Kidney glomerular epithelial cell (primary cell): Measurements from ENCODE around the gene ASB13.
"Not testable (repeated sequence)": the region's sequence is repeated elsewhere in the genome, so short reads cannot be mapped to it uniquely, and the experiment has no call there.

ENCODE experiments used
- DNase-seq: peaks from one replicate; lab custom pipeline; 2025; lab: John Stamatoyannopoulos, UW

Gene ASB13

DNA sequence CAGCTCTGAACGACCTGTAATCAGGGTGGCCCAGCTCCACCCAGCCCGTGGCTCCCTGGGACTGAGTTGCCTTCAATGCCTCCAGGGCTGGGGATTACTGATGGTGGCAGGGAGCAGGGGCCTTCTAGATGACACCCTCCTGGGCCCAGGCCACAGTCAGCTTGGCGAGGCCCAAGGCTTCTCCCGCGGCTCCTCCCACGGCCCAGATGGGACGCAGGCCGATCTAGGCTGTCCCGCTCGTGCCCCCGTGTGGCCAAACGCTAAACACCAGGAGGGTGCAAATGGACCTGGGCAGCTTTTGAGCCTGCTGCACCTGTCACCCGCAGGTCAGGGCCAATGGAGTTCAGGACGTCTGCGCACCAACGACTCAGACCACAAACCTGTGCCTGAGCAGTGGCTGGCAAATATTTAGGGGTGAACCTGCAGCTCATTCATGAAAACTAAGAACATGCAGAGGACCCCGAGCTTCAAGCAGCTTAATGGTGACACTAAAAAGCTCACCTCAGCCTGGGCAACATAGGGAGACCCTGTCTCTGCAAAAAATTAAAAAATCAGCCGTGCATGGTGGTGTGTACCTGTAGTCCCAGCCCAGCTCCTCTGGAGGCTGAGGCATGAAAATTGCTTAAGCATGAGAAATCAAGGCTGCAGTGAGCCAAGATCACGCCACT lies 43.2 kb downstream of the ASB13 start:
- DNase-seq, result peak; percentile 25

DNA sequence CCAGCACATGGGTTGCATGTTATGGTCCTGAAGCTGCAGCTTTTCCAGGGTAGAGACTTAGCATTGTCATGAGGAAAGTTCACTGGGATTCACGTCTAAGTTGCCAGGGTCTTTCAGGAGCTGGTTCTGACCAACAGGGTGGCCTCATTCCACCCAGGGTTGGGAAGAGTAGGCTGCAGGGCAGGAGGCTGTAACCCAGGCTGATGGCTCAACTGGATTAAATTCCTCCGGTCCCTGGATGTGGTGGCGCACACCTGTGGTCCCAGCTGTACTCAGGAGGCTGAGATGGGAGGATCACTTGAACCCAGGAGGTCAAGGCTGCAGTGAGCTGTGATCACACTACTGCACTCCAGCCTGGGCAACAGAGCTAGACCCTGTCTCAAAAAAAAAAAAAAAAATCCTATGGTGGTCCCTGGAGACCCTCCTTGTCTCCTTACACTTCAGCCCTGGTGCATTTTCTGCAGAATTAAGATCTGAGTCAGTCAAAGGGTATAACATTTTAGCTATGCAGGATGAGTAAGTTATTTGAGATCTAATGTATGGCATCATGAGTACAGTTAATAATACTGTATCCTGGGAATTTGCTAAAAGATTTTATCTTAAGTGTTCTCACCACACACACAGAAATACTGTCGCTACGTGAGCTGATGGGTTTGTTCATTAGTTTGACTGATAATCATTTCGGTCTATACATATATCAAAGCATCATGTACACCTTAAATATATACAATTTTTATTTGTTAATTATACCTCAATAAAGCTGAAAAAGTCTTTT lies 44.0 kb downstream of the ASB13 start:
- no peak for DNase-seq

DNA sequence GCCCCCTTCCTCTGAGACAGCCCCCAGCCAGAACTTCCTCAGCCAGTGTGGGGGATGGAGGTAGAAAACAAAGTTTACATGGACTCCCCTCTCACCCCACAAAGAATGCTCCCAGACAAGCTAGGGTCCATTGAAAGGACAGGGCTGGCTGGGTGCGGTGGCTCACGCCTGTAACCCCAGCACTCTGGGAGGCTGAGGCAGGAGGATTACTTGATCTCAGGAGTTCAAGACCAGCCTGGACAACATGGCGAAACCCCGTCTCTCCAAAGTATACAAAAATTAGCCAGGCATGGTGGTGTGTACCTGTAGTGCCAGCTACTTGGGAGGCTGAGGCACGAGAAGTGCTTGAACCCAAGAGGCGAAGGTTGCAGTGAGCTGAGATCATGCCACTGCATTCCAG lies 45.0 kb downstream of the ASB13 start:
- DNase-seq, result not testable (repeated sequence)

DNA sequence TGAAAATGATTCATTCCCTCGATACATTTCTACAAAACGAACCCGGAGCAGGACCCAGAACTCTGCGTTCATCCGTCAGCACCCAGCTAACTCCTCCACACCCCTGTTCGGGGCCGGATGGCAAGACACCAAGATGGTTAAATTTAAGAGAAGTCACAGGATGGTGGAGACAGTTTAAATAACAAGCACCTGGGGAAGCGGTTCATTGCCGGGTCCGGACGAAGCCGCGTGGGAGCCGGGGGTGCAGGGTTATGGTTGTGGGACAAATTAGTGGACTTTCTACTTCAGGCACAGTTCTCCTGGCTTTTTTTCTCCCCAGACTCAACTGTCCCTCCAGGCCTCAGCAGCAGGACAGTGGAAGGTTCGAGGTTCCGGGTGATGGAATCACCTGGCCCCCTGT lies 45.4 kb downstream of the ASB13 start:
- no peak for DNase-seq

DNA sequence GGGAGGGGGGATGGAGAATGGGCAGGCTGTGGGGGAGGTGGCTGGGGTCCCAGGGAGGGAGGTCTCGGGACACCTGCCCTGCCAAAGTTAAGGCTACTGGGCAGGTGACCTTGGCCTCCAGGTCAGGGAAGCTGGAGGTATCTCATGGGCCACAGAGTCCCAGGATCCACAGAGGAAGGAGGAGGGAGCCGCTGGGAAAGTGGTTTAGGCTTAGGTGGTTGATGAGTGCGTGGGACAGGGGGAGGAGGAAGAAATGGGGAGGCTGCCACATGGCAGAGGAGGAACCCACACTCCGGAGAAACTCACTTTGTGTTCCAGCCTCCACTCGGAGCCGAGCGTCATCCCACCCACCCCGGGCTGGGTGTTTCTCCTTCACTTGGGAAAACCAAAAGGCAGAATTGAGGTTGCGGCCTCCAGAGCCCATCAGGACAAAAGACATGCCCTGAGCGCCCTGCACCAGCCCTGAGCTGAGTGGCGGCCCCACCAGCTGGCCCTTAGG lies 46.1 kb downstream of the ASB13 start:
- DNase-seq, result no peak

DNA sequence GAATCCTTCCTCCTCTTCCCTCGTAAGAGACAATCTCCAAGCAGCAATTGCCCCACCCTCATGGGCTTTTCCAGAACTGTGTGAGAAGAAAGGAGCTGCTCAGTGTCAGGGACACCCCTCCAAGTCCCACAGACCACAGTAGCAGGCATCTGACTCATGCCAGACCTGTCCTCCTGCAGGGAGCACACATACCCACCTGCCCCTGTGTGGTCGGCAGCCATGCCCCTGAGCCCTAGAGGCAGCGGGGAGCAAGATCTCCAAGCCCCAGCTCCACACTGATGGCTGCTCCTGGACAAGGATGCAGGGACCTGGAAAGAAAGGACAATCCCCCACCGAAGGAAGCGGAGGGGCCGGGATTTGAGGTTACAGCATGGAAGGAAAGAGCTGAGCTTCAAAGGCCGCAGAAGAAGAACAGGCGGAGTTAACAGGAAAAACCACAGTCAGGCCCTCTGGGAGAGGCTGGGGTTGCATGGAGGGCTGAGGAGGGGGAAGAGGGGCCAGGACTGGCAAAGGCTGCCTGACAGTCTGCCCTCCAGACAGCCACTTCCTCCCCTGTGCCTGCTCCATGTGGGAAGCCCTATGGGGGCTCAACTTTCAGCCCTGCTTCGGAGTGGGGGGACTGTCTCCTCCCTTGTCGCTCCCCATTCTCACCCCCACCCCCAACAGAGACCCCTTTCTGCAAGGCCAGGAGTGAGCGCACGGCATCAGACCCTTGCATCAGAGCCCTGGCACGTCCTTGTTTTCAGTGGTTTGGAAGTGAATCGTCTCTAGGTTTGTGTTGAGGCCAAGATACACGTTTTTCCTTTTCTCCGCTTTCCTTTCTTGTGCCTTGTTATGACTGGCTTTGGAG lies 46.8 kb downstream of the ASB13 start:
- no peak for DNase-seq

DNA sequence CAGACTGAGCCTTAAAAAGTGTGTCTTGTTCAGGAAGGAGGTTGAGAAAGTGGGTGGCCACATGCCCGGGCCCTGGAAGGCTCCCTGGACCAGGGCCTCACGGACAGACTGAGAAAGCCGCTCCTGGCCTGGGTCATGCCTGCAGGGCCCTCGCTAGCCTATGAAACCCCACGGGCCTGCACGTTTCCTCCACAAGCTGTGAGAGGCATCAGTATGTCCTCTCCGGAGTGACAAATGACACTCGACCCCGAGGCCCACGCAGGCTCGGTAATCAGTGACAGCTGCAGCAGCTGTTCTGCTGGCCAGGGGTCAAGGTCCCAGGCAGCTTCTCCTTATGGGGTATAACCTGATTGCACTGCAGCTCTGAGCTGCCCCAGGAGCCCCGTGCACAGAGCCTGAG lies 47.6 kb downstream of the ASB13 start:
- no peak for DNase-seq

DNA sequence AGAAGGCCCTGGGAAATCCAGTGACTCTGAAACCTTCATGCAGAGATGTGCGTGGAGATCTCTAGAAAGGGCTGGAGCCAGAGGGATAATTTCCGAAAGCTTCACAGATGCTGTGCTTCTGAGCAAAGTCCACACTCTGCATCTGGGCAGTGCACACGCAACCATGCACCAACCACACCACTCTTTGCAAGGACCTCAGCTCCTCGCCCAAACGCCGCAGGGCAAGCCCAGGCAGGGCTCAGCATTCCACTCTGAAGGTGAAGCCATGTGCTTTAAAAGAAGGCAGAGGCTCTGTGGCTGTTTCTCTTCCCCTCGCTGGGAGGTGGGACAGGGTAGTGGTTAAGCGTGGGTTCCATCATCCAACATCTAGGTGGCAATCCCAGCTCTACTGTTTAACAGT lies 48.4 kb downstream of the ASB13 start:
- DNase-seq, result no peak

DNA sequence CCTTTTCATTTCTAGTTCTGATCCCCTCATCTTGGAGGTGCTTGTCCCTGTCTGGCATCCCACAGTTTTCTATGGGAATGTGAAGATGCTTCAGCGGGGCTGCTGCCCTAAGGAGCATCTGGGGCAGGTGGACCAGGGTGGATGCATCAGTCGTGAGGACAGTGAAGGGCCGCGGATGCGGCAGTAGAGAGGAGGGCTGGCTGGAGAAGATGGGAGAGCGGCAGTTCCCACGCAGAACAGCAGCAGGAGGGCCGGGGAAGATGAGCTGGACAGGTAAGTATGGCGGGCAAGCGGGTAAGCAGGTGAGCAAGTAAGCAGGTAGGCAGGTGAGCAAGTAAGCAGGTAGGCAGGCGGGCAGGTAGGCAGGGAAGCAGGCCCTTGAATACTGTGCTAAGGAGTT lies 48.9 kb downstream of the ASB13 start:
- no peak for DNase-seq

DNA sequence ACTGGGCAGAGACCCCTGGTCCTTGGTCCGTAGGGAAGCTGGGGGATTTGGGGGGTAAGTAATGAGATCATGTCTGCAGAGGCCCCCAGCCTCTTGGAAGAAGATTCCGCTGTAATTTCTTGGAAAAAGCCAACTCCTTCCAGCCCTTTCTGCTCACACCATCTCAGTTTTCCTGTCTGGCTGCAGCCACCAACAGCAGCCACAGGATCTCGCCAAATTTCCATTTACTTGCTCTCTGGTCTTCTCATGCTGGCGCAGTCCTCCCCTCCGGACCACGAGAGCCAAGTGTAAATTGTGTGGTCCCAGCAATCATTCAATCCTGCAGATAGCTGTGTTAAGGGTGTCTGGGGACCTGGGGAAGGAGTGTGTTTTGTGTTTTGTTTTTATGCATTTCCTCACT lies 49.6 kb downstream of the ASB13 start:
- no peak for DNase-seq

DNA sequence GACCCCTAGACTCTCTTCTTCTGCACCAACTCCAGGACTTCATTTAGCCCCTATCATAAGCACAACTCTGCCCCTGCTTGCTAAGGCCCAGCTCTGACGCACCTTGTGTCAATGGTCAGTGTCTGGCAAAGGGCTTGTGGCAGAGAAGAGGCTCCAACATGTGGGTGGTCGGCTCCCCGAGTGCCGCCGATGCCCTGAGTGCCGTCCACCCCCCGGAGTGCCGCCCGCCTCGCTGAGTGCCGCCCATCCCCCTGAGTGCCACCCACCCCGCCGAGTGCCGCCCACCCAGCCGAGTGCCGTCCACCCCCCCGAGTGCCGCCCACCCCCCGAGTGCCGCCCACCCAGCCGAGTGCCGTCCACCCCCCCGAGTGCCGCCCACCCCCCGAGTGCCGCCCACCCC lies 50.3 kb downstream of the ASB13 start:
- no peak for DNase-seq

DNA sequence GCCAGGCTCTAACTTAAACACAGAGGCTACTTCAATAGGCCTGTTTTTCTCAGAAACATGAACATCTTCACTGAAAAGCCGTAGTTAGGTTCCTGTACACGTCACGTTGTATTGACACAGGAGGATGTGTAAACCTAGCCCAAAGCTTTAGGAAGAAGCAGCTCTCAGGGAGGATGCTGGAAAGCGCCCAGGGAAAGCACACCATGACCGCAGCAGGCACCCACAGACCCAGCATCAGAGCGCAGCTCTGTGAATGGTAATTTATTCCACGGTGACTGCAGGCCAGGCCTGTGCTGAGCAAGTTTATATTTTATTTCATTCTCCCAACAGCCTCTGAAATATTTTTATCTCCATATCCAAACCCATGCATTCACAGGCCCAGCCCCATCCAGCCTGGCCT lies 51.1 kb downstream of the ASB13 start:
- DNase-seq, result no peak

DNA sequence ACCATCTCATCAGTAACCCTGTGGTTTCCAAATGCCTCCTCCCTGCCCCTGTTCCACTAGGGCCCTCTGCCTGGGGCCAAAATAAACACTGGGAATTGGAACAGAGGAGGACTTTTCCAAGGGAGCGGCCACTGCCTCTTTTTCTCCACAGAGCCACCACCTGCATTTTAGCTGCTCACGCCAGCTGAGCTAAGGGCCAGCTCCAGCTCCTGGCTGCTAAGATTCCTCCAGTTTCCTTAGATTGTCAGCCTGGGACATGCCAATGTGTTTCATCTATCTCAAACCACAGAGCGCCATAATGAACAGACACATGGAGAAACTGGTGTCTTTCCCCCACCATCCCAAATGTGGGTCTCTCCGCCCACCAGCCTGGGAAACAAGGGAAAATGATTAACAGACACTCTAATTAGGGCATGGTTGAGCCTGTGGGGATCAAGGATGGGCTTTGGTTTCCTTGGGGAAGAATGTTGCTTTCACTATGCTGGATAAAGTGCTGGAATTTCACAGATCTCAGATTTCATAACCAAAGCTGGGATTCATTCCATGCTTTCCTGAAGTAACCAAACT lies 52.2 kb downstream of the ASB13 start:
- DNase-seq, result no peak

DNA sequence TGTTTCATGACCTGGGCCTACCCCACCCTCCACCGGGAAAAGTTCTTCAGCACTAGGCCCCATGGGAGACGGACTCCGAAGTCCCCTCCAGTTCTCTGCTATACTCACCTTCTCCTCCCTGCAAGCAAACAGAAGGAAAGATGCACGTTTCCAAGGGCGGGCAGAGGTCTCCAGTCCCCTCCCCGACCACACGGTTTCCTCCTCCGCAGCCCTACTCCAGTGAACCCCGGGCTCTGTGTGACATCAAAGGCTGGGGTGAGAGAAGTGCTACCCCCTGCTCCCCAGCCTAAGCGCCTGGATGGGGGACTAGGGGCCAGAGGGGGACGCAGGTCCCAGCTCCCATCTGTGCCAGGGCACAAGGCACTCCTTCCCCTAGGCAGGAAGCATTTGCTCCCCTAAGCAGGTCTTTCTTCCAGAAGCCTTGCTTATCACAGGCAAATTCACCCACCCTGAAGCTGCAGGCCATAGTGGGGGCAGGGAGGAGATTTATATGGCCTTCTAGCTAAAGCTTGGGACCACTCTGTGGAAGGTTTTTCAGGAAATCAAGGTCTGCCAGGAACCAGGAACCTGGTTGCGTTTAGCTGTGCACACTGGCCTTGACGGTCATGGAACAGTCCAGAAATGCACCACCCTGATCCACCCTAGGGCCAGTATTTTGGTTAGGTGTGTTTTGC lies 52.8 kb downstream of the ASB13 start:
- no peak for DNase-seq

DNA sequence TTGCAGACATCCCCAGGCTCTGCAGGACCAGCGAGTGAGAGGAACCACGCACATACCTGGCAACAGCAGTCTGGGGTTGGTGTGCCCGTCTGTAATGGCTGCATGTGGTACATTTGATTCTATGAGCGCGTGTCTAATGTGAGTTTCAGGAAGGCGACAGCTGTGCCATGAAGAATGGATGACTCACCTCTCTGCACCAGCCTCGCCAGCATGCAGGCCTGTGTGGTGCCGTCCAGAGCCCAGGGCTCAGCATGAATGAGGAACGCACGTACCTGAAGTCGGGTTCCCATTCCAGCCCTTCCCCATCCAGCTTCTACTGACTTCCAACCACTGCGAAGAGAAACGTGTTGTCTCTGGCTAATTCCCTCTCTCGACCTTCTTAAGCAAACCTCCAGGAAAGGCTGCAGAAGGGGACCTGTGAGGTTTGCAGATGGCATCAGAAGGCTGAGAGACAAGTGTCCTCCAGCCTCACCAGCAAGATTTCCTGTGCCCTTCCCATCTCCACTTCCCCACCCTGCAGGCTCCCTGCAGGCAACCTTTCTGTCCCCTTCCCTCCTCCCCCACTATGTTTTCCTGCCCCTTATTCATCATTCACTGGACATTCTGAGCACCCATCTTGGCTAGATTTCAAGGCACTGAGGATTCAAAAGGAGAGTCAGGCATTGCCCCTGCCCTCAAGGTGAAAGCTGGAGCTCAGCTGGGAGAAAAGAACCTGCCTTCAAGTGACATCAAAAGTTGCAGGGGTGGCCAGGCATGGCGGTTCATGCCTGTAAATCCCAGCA lies 54.3 kb downstream of the ASB13 start:
- DNase-seq, result no peak

DNA sequence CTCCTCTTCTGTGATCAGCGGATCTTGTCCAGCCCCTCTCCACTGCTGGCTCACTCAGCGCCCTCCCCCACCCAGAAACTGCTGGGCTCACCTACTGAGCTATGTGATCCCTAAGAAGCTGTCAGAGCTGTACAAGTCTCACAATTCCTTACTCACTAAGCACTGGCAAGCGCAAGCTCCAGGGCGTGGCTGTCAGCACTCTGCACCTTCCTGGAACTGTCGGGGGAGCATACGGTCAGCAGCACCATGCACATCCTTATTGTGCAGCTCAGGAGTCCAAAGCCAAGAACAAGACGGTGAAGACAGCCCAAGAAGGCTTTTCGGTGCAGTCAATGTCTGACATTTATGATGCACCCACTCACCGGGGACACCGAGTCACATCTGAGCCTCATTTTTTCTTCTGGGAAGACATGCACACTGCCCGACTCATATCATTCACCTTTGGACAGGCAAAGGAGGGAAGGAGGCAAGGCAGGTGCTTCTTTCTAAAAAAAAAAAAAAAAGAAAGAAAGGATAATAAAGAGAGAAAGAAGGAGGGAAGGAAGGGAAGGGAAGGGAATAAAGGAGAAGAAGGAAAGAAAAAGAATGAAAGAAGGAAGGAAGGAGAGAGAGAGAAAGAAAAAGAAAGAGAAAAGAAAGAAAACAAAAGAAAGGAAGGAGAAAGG lies 56.3 kb downstream of the ASB13 start:
- no peak for DNase-seq

DNA sequence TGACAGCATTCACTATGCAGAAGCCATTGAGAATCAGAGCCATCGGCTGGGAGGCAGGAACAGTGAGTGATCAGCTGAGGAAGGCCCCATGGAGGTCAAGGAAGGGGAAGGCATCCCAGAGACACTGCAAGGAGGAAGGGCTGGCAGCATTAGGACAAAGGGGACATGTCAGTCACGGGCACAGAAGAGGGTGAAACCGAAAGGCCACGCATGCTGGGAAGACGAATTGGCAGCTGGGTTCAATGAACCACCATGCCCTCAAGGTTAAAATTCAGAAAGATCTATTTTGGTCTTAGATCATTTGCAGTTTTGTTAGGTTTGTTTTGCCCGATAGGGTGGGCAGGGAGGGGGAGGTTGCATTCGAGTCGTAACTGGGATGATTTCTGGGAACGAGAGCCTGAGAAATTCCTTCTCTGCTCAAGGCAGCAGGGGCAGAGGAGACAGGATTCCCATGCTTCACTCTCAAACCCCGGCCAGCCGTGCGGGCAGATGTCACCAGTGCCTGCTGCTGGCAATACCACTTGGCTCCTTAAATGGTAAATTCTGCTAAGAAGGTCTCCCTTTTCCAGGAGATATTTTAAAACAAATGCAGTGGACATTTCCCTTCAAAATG lies 57.7 kb downstream of the ASB13 start:
- DNase-seq, result no peak

DNA sequence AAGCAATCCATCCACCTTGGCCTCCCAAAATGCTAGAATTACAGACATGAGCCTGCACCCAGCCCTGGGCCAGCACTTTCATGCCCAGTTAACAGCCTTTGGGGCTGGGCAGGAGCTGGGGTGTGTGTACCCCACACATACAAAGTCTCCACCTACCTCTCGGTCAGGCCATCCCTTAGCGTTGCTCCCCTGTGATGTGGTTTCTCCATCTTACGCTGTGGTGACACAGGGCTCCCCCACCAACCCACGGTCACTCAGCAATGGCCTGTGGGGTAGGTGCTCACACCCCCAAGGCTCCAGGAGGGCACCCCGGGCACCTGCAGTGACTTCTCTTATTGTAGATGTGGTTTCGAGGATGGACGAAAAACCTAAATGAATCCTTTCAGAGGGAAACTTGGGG lies 58.8 kb downstream of the ASB13 start:
- no peak for DNase-seq

DNA sequence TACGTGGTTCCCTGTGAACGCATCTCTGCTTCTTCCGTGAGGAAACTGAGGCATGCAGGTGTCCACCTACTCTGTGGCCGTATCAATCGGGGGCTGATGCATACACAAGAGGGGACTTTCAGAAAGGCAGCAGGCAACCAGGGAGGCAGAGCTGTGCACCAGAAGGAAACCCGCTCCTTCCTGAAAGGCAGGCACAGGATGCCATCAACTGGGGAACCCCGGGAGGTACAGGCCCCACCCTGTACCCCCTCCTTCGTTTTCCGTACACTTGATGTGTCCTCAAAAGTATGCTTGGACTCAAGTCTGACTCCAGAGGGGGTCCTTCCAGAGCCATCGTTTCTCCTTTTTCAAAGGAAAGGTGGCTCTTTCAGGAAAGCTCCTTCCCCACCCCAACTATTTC lies 59.5 kb downstream of the ASB13 start:
- no peak for DNase-seq

DNA sequence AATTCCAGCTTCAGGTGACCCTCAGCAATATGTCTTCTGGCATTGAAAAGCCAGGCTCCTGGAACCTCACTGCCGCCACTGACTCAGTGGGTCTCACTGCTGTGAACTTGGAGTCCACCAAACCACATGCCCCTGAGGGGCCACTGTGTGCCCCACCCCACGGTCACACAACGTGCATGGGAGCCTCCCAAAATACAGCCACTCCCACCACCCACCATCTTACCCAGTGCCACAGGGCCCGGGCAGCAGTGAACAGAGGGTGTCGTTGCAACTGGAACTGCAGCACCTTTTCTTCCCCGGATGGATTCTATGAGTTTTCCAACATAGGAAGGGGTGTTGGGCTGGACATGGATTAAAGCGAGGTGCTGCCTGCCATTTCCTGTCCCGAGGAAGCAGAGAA lies 60.1 kb downstream of the ASB13 start:
- no peak for DNase-seq
